ENCODE measurements around the gene IFNGR1.
A peak's percentile ranks its signal among the peaks of the same experiment; 100 is the strongest.

The IFNGR1 gene

DNA sequence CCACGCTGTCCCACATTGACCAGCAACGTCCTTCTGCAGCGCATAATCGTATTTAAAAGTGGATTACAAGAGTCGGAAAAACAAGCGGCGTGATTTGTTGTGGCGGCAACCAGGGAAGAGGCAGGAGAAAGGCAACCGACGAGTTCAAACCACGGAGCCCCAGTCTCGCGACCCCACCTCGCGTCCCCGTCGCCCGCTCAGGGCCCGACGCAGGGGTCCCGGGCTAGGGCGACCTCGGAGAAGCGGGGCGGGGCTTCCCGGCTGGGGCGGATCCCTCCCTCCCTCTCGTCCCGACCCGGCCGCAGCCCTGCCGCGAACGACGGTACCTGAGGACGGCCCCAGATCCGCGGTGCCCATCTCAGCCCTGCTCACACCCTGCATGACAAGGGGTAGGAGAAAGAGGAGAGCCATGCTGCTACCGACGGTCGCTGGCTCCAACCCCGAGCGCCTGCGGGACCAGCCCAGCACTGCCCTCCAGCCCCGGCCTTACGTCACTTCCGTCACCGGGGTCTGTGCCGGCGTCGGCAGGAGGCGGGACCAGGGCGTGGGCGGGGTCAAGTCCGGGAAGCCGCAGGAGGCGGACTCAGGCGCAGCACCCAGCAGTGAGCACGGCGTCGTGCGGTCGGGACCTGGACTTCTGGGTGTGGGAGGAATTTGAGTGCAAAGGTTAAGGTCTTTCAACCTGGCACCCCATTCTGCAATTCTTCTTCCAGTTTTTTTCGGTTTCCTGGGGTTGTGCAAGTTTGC, at the start of gene IFNGR1:
Gene IFNGR1, minus strand, starts transcription at position 469 of the 747 bp plus-strand sequence. Its CDS starts 58 bp downstream, at position 411.
- Histone ChIP-seq H3K4me1 (ENCODE audit: low read length) (peaks cover 12% of the 10 kb centered on the region), H3K27ac (ENCODE audit: low read length) (peak within 1 kb of the TSS; percentile 60; the same call in 1 of the 2 replicates), H3K27me3 (replicated peaks; ENCODE audit: insufficient read depth, low read length) (0 out of 2 replicates have a peak, but pooled peaks cover 3% of the 10 kb centered on the region), H3K9ac (ENCODE audit: low read length) (peak within 1 kb of the TSS; percentile 85), H3K9me2 (replicated peaks; ENCODE audit: insufficient read depth, low read length) (no peaks in the 10 kb centered on the region), H3K79me2 (ENCODE audit: low read length) (peaks cover 30% of the 10 kb centered on the region), H3K4me2 (ENCODE audit: low read depth, low read length) (peak within 1 kb of the TSS; percentile 86), H3K9me3 (replicated peaks; ENCODE audit: insufficient read depth, low read length) (no peaks in the 10 kb centered on the region), H3K36me3 (replicated peaks; ENCODE audit: insufficient read depth, low read length) (no peaks in the 10 kb centered on the region), H4K20me1 (ENCODE audit: insufficient read depth, low read length) (no peaks in the 10 kb centered on the region), H3F3A (ENCODE audit: insufficient read depth, low read length) (peaks cover 4% of the 10 kb centered on the region; the same call in 1 of the 2 replicates), H2AFZ (ENCODE audit: low read length) (peak within 1 kb of the TSS; percentile 75), H3K4me3 (ENCODE audit: low read length) (peak within 1 kb of the TSS; percentile 86)
- peak; percentile 92 for DNase-seq
- TF ChIP-seq EZH2phosphoT487 (IDR thresholded peaks at IDR 0.05; ENCODE audit: low read length) = no peak
- TF ChIP-seq, protein P1, sequence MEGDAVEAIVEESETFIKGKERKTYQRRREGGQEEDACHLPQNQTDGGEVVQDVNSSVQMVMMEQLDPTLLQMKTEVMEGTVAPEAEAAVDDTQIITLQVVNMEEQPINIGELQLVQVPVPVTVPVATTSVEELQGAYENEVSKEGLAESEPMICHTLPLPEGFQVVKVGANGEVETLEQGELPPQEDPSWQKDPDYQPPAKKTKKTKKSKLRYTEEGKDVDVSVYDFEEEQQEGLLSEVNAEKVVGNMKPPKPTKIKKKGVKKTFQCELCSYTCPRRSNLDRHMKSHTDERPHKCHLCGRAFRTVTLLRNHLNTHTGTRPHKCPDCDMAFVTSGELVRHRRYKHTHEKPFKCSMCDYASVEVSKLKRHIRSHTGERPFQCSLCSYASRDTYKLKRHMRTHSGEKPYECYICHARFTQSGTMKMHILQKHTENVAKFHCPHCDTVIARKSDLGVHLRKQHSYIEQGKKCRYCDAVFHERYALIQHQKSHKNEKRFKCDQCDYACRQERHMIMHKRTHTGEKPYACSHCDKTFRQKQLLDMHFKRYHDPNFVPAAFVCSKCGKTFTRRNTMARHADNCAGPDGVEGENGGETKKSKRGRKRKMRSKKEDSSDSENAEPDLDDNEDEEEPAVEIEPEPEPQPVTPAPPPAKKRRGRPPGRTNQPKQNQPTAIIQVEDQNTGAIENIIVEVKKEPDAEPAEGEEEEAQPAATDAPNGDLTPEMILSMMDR (IDR thresholded peaks at IDR 0.05; ENCODE audit: low read length) = no peak
- no peak for TF ChIP-seq EZH2 (optimal IDR thresholded peaks at IDR 0.05; ENCODE audit: low read depth, low read length)

DNA sequence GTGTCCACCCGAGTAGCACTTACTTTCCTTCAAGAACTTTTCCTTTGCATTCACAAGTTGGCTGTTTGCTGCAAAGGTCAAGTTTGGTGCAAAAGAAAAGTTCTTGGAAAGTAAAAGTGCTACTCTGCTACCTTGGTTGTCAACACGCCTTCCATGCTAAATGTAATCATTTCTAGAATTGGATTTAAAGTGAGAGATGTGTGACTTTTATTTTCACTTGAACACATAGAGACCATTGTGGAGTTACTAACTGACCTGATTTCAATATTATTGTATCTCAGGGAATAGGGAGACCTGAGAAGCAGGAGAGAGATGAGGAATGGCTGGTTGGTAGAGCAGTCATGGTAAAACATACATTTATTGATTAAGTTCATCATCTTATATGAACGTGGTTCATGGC, 49.7 kb upstream of the IFNGR1 start:
- no peak for DNase-seq
- Histone ChIP-seq H3K27me3 (replicated peaks; ENCODE audit: insufficient read depth, low read length) (no peaks in the 10 kb centered on the region), H4K20me1 (ENCODE audit: insufficient read depth, low read length) (no peaks in the 10 kb centered on the region), H3K4me3 (ENCODE audit: low read length) (no peak overlapping the region), H3K27ac (ENCODE audit: low read length) (no peak overlapping the region), H2AFZ (ENCODE audit: low read length) (no peak overlapping the region), H3K9me2 (replicated peaks; ENCODE audit: insufficient read depth, low read length) (no peaks in the 10 kb centered on the region), H3K79me2 (ENCODE audit: low read length) (no peaks in the 10 kb centered on the region), H3K36me3 (replicated peaks; ENCODE audit: insufficient read depth, low read length) (no peaks in the 10 kb centered on the region), H3K4me1 (ENCODE audit: low read length) (no peaks in the 10 kb centered on the region), H3K9me3 (replicated peaks; ENCODE audit: insufficient read depth, low read length) (no peaks in the 10 kb centered on the region), H3K4me2 (ENCODE audit: low read depth, low read length) (no peak overlapping the region), H3F3A (ENCODE audit: insufficient read depth, low read length) (no peaks in the 10 kb centered on the region), H3K9ac (ENCODE audit: low read length) (no peak overlapping the region)
- TF ChIP-seq EZH2phosphoT487 (IDR thresholded peaks at IDR 0.05; ENCODE audit: low read length) (no peak), EZH2 (optimal IDR thresholded peaks at IDR 0.05; ENCODE audit: low read depth, low read length) (no peak)
- TF ChIP-seq, protein P1 (IDR thresholded peaks at IDR 0.05; ENCODE audit: low read length) = no peak

DNA sequence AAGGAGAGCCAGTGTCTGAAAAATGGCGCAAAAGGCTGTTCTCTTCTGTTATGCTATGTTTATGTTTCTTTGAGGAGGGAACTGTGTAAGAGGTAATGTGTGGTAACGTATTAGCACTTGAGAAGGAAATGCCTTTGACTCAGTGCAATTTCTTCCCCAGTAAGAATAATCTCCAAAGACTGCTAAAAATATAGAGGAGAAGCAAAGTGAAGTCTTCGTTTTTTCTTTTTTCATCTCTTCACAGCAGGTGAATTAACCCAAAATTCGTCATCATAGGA, 47.1 kb upstream of the IFNGR1 start:
- Histone ChIP-seq H3K36me3 (replicated peaks; ENCODE audit: insufficient read depth, low read length) (no peaks in the 10 kb centered on the region), H3K9ac (ENCODE audit: low read length) (no peak overlapping the region), H3F3A (ENCODE audit: insufficient read depth, low read length) (no peaks in the 10 kb centered on the region), H3K4me1 (ENCODE audit: low read length) (no peaks in the 10 kb centered on the region), H3K27ac (ENCODE audit: low read length) (no peak overlapping the region), H3K27me3 (replicated peaks; ENCODE audit: insufficient read depth, low read length) (no peaks in the 10 kb centered on the region), H3K4me3 (ENCODE audit: low read length) (no peak overlapping the region), H4K20me1 (ENCODE audit: insufficient read depth, low read length) (no peaks in the 10 kb centered on the region), H3K4me2 (ENCODE audit: low read depth, low read length) (no peak overlapping the region), H3K9me3 (replicated peaks; ENCODE audit: insufficient read depth, low read length) (no peaks in the 10 kb centered on the region), H2AFZ (ENCODE audit: low read length) (no peak overlapping the region), H3K9me2 (replicated peaks; ENCODE audit: insufficient read depth, low read length) (no peaks in the 10 kb centered on the region), H3K79me2 (ENCODE audit: low read length) (no peaks in the 10 kb centered on the region)
- DNase-seq = no peak
- TF ChIP-seq EZH2phosphoT487 (IDR thresholded peaks at IDR 0.05; ENCODE audit: low read length) = no peak
- TF ChIP-seq, protein P1 (IDR thresholded peaks at IDR 0.05; ENCODE audit: low read length) = no peak
- TF ChIP-seq EZH2 (optimal IDR thresholded peaks at IDR 0.05; ENCODE audit: low read depth, low read length) = no peak
